ENCODE measurements around the gene ANO3.

DNA sequence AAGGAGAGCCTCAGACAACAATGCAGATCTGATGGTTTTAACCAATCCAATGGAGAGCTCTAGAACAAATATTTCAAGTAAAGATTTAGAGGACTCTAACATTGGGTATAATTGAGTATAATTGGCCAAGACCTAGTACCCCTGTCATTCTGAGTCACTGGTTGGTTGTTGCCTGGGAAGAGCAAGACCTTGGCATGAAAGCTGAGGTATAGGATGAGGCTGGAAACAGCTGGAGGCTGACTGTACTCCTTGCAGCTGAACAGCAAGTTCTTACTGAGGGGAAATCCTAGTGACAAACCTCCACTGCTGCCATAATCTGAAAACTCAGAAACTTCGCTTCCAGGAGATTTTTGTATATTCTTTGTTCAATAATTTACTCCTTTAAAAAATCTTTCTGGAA, 294.4 kb downstream of the ANO3 start:
- TF ChIP-seq, protein P1, sequence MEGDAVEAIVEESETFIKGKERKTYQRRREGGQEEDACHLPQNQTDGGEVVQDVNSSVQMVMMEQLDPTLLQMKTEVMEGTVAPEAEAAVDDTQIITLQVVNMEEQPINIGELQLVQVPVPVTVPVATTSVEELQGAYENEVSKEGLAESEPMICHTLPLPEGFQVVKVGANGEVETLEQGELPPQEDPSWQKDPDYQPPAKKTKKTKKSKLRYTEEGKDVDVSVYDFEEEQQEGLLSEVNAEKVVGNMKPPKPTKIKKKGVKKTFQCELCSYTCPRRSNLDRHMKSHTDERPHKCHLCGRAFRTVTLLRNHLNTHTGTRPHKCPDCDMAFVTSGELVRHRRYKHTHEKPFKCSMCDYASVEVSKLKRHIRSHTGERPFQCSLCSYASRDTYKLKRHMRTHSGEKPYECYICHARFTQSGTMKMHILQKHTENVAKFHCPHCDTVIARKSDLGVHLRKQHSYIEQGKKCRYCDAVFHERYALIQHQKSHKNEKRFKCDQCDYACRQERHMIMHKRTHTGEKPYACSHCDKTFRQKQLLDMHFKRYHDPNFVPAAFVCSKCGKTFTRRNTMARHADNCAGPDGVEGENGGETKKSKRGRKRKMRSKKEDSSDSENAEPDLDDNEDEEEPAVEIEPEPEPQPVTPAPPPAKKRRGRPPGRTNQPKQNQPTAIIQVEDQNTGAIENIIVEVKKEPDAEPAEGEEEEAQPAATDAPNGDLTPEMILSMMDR (IDR thresholded peaks at IDR 0.05; ENCODE audit: low read depth, low read length, poor library complexity, severe bottlenecking): no peak
- no peak for TF ChIP-seq EZH2phosphoT487 (IDR thresholded peaks at IDR 0.05; ENCODE audit: borderline replicate concordance, low read length)
